IgD-negative memory B cell (primary cell): Measurements from ENCODE around the gene TRDMT1. TPM values are rescaled to one million over a fixed set of nuclear protein-coding genes. Genes with fewer than 3 reads are reported as not detected.
A peak's percentile ranks its signal among the peaks of the same experiment; 100 is the strongest.
"Not testable (repeated sequence)": the region's sequence is repeated elsewhere in the genome, so short reads cannot be mapped to it uniquely, and the experiment has no call there.

Experiments used
- H3K27ac Mint-ChIP-seq, 3 donors: one replicate each; pipeline ENCODE4 v1.8.0; 2020 to 2022; ENCODE audit warnings: mild to moderate bottlenecking in 3 of 3, mixed read lengths in 3 of 3, moderate library complexity in 1 of 3
- H3K27me3 Mint-ChIP-seq: one replicate; pipeline ENCODE4 v1.8.0; 2021; ENCODE audit warnings: mixed read lengths
- H3K36me3 Mint-ChIP-seq: one replicate; pipeline ENCODE4 v1.8.0; 2020; ENCODE audit warnings: mild to moderate bottlenecking, mixed read lengths
- H3K4me1 Mint-ChIP-seq, 3 donors: one replicate each; pipeline ENCODE4 v1.8.0; 2020 to 2022; ENCODE audit warnings: mixed read lengths in 3 of 3, mild to moderate bottlenecking in 1 of 3
- H3K4me3 Mint-ChIP-seq, 4 donors: one replicate each; pipeline ENCODE4 v1.8.0; 2020 to 2022; ENCODE audit warnings: mild to moderate bottlenecking in 4 of 4, mixed read lengths in 4 of 4, moderate library complexity in 3 of 4
- H3K9me3 Mint-ChIP-seq, 3 donors: one replicate each; pipeline ENCODE4 v1.8.0; 2020 to 2021; ENCODE audit warnings: mixed read lengths in 3 of 3, mild to moderate bottlenecking in 1 of 3
- polyA plus RNA-seq: library from polyadenylated mRNA; unstranded; fragments of 300-500 nt; fragmentation: Illumina TruSeq; gene quantifications from one replicate; pipeline ENCODE4 v1.2.3, GENCODE V29; 2021

Gene TRDMT1
- polyA plus RNA-seq, 1 donor from 2014 or later, result 6.6 TPM

- peaks cover 5% of the 10 kb centered on the region for H3K36me3 Mint-ChIP-seq
- H3K9me3 Mint-ChIP-seq, result no peaks in the 10 kb centered on the region
- peaks cover 2% of the 10 kb centered on the region for H3K27me3 Mint-ChIP-seq
- H3K4me1 Mint-ChIP-seq, result no peaks in the 10 kb centered on the region
- H3K4me3 Mint-ChIP-seq, result no peak overlapping the region
- no peak overlapping the region for H3K27ac Mint-ChIP-seq
Measured at GRCh38 chr10:17126327-17126726, 75.1 kb downstream of the TRDMT1 start.

DNA sequence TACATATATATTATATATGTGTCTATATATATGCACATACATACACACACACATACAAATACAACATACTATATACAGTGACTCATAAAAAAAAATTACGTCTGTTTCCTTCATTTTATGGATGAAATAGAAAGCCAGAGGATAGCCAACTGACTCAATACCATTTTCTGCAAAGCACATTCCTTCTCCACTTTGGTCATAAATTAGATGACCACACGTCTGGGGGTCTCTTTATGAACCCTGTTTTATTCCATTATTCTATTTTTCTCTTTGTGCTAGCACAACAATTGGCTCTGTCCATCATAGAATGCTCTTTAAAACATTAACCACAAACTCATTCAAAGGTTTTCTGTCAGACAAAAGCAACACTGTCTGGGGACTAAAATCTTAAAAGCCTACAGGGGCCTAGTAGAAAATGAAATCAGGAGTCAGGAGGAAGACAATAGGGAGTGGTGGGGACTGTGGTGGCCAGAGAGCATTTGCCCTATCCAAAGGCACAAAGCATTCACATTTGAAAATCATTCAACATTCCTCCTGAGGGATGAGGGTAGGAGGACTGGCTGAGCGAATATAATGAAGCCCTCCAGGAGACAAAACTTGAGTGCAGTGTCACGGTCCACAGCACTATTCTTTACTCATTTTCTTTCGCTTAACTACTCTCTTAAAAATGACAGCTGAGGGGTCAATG lies 76.1 kb downstream of the TRDMT1 start:
- Mint-ChIP-seq H3K27ac (no peak overlapping the region), H3K4me1 (no peaks in the 10 kb centered on the region), H3K4me3 (no peak overlapping the region), H3K9me3 (no peaks in the 10 kb centered on the region), H3K27me3 (peaks cover 3% of the 10 kb centered on the region), H3K36me3 (peaks cover 7% of the 10 kb centered on the region)

GRCh38 chr10:17123961-17124360 lies 77.5 kb downstream of the TRDMT1 start:
- Mint-ChIP-seq H3K4me1 (no peaks in the 10 kb centered on the region), H3K9me3 (no peaks in the 10 kb centered on the region), H3K27ac (peak overlapping the region in 1 of 3 donors; percentile 10), H3K4me3 (no peak overlapping the region), H3K27me3 (peaks cover 1% of the 10 kb centered on the region), H3K36me3 (peaks cover 8% of the 10 kb centered on the region)

DNA sequence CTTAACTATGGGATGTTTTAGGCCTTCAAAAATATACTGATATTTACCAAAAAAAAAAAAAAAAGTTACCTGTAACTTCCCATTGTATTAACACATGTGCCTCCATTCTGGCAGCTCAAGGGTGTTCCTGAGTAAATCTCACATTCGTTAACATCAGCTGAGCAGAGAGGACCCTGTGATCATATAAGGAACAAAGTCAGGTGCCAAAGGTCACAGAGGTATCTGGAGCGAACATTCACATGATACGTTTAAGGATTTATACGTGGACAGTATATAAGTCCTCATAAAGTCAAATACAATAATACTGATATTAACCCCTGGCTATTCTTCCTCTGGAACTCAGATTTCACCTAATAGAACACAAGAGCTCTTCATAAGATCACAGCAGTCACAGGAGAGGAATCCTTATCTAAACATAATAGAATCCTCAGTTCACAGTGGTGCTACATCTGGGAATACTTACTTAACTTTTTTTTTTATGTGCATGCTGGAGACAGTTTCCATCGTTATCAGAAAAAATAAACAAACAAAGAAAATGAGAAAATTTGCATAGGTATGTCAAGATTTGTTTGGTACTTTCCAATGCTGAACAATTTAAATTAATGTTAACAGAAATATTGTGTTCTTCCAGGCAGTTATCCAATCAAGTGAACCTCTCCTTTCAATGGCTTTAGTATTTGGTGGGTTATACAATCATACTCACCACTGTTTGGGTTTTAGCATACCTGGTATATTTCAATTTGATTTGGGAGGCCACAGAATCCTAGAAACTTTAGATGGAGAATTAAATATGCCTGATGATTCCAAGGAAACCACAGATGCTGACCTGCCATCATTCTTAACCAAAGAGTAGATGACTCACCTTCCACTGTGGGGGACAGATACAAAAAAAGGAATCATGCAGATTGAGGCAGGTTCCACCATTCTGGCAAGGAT lies 78.5 kb downstream of the TRDMT1 start:
- peaks cover 8% of the 10 kb centered on the region for H3K36me3 Mint-ChIP-seq
- H3K27ac Mint-ChIP-seq, result no peak overlapping the region
- H3K9me3 Mint-ChIP-seq, result no peaks in the 10 kb centered on the region
- H3K27me3 Mint-ChIP-seq, result peaks cover 1% of the 10 kb centered on the region
- no peaks in the 10 kb centered on the region for H3K4me1 Mint-ChIP-seq
- no peak overlapping the region for H3K4me3 Mint-ChIP-seq

- Mint-ChIP-seq H3K27me3 (peaks cover 1% of the 10 kb centered on the region), H3K36me3 (peaks cover 8% of the 10 kb centered on the region), H3K9me3 (no peaks in the 10 kb centered on the region), H3K27ac (no peak overlapping the region), H3K4me3 (no peak overlapping the region), H3K4me1 (no peaks in the 10 kb centered on the region)
Measured at GRCh38 chr10:17122052-17122451, 79.4 kb downstream of the TRDMT1 start.

GRCh38 chr10:17120694-17121093 lies 80.8 kb downstream of the TRDMT1 start:
- H3K9me3 Mint-ChIP-seq, result no peaks in the 10 kb centered on the region
- peaks cover 8% of the 10 kb centered on the region for H3K36me3 Mint-ChIP-seq
- H3K27ac Mint-ChIP-seq, result no peak overlapping the region
- H3K27me3 Mint-ChIP-seq, result peaks cover 1% of the 10 kb centered on the region
- no peak overlapping the region for H3K4me3 Mint-ChIP-seq
- H3K4me1 Mint-ChIP-seq, result no peaks in the 10 kb centered on the region

- Mint-ChIP-seq H3K27me3 (peaks cover 1% of the 10 kb centered on the region), H3K4me3 (no peak overlapping the region), H3K36me3 (peaks cover 3% of the 10 kb centered on the region), H3K4me1 (no peaks in the 10 kb centered on the region), H3K9me3 (no peaks in the 10 kb centered on the region), H3K27ac (no peak overlapping the region)
Measured at GRCh38 chr10:17119845-17120244, 81.6 kb downstream of the TRDMT1 start.

DNA sequence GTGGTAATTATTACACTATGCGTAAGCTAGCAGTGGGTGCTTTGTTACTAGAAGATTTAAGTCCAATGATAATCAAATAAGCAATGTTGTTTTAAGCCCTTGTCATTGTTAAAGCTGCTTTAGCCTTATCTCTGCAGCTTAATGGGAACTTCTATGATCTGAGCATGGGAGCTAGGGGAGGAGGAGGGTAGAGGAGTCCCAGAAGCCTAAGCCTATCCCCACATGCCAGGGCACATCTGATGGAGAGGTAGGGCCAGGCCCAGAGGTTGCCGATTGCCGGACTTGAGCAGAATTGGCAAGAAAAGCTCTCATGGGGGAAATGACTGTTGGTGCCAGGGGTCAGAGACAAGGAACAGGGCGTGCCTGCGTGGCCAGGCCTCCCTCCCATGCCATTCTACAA lies 85.3 kb downstream of the TRDMT1 start:
- Mint-ChIP-seq H3K36me3 (peaks cover 5% of the 10 kb centered on the region), H3K4me1 (no peaks in the 10 kb centered on the region), H3K4me3 (no peak overlapping the region), H3K27me3 (peaks cover 1% of the 10 kb centered on the region), H3K9me3 (no peaks in the 10 kb centered on the region), H3K27ac (no peak overlapping the region)

GRCh38 chr10:17115683-17116082 lies 85.8 kb downstream of the TRDMT1 start:
- no peaks in the 10 kb centered on the region for H3K9me3 Mint-ChIP-seq
- H3K27me3 Mint-ChIP-seq, result peaks cover 1% of the 10 kb centered on the region
- no peak overlapping the region for H3K4me3 Mint-ChIP-seq
- no peaks in the 10 kb centered on the region for H3K4me1 Mint-ChIP-seq
- H3K27ac Mint-ChIP-seq, result no peak overlapping the region
- peaks cover 5% of the 10 kb centered on the region for H3K36me3 Mint-ChIP-seq

- H3K4me1 Mint-ChIP-seq, H3K4me3 Mint-ChIP-seq, H3K27me3 Mint-ChIP-seq, H3K36me3 Mint-ChIP-seq, H3K27ac Mint-ChIP-seq, H3K9me3 Mint-ChIP-seq: not testable (repeated sequence)
Measured at GRCh38 chr10:17114878-17115444, 86.5 kb downstream of the TRDMT1 start.

DNA sequence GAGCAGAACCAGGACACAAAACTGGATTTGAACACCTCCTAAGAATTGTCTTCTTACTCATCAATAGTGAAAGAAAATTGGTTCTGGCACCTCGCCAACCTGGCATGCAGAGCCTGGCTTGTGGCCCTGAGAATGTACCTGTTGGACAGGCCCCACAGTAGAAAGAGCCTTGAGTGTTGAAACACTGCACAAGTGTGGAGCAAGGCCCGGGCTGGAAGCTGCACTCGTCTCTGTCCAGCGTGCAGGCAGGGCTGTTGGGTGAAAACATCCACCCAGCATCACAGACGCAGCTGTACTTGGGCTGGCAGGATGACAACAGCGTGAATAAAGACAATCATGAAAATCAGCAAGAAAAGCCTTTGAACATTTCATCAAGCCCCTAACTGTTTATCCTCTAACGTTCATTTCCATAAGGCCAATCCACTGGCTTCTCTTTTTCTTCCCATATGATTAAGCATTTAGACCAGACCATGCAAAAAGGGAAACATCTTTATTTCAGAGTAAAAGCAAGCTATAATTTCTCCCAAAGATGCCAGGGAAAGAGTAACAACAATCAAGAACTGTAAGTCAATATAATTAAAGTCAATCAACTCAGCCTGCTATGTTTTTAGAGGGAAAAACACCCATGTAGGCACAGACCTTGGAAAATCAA lies 87.5 kb downstream of the TRDMT1 start:
- Mint-ChIP-seq H3K27ac (no peak overlapping the region), H3K4me1 (no peaks in the 10 kb centered on the region), H3K4me3 (no peak overlapping the region), H3K36me3 (peaks cover 2% of the 10 kb centered on the region), H3K9me3 (peaks cover 0 to 3% (median 0%) of the 10 kb centered on the region in 3 donors), H3K27me3 (no peaks in the 10 kb centered on the region)

DNA sequence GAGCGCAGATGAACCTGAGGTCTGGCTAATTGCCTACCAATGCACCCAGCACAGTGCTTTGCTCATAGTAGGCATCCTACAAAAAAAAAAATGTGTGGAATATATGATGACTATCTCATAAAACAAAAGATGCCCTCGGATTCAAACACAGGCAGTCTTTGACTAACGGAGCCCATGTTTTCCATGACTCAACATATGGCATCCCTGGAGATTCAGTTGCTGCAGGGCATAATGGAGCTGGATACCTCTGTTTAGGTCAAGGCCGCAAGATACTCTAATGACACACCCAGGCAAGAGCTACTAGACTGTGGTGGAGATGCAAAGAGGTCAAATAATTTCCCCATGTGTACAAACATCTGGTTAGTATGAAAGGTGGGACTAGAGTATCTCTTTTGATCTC lies 88.1 kb downstream of the TRDMT1 start:
- Mint-ChIP-seq H3K36me3 (peaks cover 2% of the 10 kb centered on the region), H3K27ac (no peak overlapping the region), H3K4me3 (no peak overlapping the region), H3K27me3 (no peaks in the 10 kb centered on the region), H3K9me3 (peaks cover 0 to 3% (median 0%) of the 10 kb centered on the region in 3 donors), H3K4me1 (no peaks in the 10 kb centered on the region)

DNA sequence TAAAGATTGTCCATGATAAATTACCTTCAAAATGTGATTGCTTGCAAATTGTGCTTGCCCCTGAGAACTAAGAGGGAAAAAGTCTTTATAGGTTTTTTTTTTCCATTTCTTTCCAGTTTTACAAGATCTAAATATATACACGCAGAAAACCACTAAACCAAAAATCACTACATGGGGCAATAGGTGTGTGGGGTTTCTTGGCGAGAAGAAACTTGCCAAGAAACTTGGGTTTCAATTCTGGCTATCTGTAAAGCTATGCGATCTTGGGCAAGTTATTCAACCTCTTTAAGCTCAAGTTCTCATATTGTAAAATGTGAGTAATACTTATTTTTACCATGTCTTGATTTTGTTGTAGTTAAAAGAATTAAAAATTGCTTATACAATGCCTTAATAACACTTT lies 88.9 kb downstream of the TRDMT1 start:
- Mint-ChIP-seq H3K27ac (no peak overlapping the region), H3K27me3 (no peaks in the 10 kb centered on the region), H3K9me3 (peaks cover 0 to 3% (median 0%) of the 10 kb centered on the region in 3 donors), H3K4me1 (no peaks in the 10 kb centered on the region), H3K36me3 (peaks cover 2% of the 10 kb centered on the region), H3K4me3 (no peak overlapping the region)

GRCh38 chr10:17109475-17110207 lies 91.8 kb downstream of the TRDMT1 start:
- H3K36me3 Mint-ChIP-seq, result peaks cover 3% of the 10 kb centered on the region

More at GRCh38 chr10:17109475-17110207, 91.8 kb downstream of the TRDMT1 start:
- H3K27ac Mint-ChIP-seq, result no peak overlapping the region
- no peaks in the 10 kb centered on the region for H3K4me1 Mint-ChIP-seq
- H3K4me3 Mint-ChIP-seq, result no peak overlapping the region
- H3K27me3 Mint-ChIP-seq, result no peaks in the 10 kb centered on the region
- peaks cover 0 to 3% (median 0%) of the 10 kb centered on the region in 3 donors for H3K9me3 Mint-ChIP-seq
